Stomach smooth muscle (tissue), 2 donors: ENCODE results near the gene RAMP3.

ENCODE experiments used
- H3K27ac ChIP-seq: one replicate; pipeline ENCODE4 v1.7.0; 2013; ENCODE audit warnings: mild to moderate bottlenecking, low read length, inconsistent platforms
- H3K27me3 ChIP-seq, 2 donors: one replicate each; pipeline ENCODE4 v1.7.0; 2013; ENCODE audit warnings: low read length in 2 of 2; ENCODE audit not compliant: insufficient read depth in 2 of 2, control insufficient read depth in 1 of 2
- H3K36me3 ChIP-seq, 2 donors: one replicate each; pipeline ENCODE4 v1.7.0; 2013; ENCODE audit warnings: low read length in 2 of 2; ENCODE audit not compliant: control insufficient read depth in 2 of 2, insufficient read depth in 2 of 2
- H3K4me1 ChIP-seq: one replicate; pipeline ENCODE4 v1.7.0; 2013; ENCODE audit warnings: low read length; ENCODE audit not compliant: control insufficient read depth, insufficient read depth
- H3K4me3 ChIP-seq, 2 donors: one replicate each; pipeline ENCODE4 v1.7.0; 2013; ENCODE audit warnings: low read length in 2 of 2
- H3K9ac ChIP-seq, 2 donors: one replicate each; pipeline ENCODE4 v1.7.0; 2013; ENCODE audit warnings: low read length in 2 of 2, mild to moderate bottlenecking in 1 of 2
- H3K9me3 ChIP-seq, 2 donors: one replicate each; pipeline ENCODE4 v1.7.0; 2013; ENCODE audit warnings: low read length in 2 of 2; ENCODE audit not compliant: control insufficient read depth in 2 of 2
- donor health status: healthy.
- donor health status: Pancreatic carcinoma.

The RAMP3 gene

GRCh38 chr7:45212606-45213005 lies 55.0 kb downstream of the RAMP3 start:
- Histone ChIP-seq H3K27me3 (peaks cover 6 to 11% of the 10 kb centered on the region in 2 donors), H3K36me3 (no peaks in the 10 kb centered on the region), H3K9ac (no peak overlapping the region), H3K9me3 (no peaks in the 10 kb centered on the region), H3K27ac (no peak overlapping the region), H3K4me1 (no peaks in the 10 kb centered on the region), H3K4me3 (no peak overlapping the region)

GRCh38 chr7:45215601-45216062 lies 58.0 kb downstream of the RAMP3 start:
- no peak overlapping the region for H3K4me3 ChIP-seq
- H3K4me1 ChIP-seq, result no peaks in the 10 kb centered on the region
- H3K9ac ChIP-seq, result no peak overlapping the region
- no peaks in the 10 kb centered on the region for H3K36me3 ChIP-seq
- H3K9me3 ChIP-seq, result no peaks in the 10 kb centered on the region
- H3K27me3 ChIP-seq, result peaks cover 6 to 14% of the 10 kb centered on the region in 2 donors
- H3K27ac ChIP-seq, result no peak overlapping the region

DNA sequence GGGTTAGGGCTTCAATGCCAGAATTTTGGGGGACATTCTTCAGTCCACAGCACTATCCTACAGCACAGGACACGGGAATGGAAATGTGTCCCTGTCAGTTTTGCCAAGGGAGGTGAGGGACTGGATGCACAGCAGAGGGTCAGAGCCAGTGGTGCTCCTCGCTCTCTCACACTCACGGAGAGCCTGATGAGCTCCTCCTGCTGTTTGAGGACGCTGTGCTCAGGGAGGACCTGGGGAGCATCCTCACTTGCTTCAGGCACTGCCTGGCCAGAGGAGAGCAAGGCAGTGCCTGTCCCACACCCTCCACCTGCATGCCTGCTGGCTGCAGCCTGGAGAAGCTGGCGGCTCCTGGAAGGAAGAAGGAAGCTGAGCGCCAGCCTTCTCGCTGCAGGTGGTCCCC lies 58.6 kb downstream of the RAMP3 start:
- Histone ChIP-seq H3K27ac (no peak overlapping the region), H3K36me3 (no peaks in the 10 kb centered on the region), H3K27me3 (peaks cover 6 to 14% of the 10 kb centered on the region in 2 donors), H3K9me3 (no peaks in the 10 kb centered on the region), H3K4me3 (no peak overlapping the region), H3K4me1 (no peaks in the 10 kb centered on the region), H3K9ac (no peak overlapping the region)

GRCh38 chr7:45216622-45217165 lies 59.1 kb downstream of the RAMP3 start:
- Histone ChIP-seq H3K4me1 (no peaks in the 10 kb centered on the region), H3K9me3 (no peaks in the 10 kb centered on the region), H3K27me3 (peaks cover 6 to 14% of the 10 kb centered on the region in 2 donors), H3K36me3 (no peaks in the 10 kb centered on the region), H3K9ac (no peak overlapping the region), H3K4me3 (no peak overlapping the region), H3K27ac (no peak overlapping the region)

DNA sequence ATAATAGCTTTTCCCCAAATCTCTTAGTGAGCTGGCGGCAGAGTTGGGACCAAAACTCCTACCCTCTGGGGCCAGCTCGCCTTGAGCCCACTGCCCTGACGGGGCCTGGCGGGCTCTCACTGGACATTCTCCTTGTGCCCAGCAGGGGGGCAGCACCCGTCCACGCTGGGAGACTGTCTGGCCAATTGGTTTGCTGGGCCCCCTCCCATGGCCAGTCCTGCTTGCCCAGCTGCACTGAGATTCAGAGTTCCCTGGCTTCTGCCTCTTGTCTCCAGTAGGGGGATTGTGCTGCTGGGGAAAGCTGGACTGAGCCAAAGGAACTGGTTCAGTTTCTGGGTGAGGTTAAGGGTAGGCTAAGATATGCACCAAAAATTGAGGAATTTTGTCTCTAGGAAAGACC lies 59.8 kb downstream of the RAMP3 start:
- H3K27me3 ChIP-seq, result peaks cover 6 to 14% of the 10 kb centered on the region in 2 donors

DNA sequence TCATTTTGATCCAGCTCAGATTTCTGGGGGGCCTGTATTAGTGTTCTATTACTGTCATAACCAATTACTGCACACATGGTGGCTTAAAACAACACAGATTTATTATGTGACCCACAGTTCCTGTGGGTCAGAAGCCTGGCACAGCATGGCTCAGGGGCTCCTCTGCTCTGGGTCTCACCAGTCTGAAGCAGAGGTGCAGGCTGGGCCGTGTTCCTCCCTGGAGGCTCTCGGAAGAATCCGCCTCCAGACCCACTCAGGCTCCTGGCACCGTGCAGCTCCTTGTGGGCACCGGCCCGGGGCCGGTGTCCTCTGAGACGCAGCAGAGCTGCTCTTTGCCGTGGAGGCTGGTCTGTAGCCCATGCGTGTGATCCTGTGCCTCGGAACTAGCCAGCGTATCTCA lies 61.5 kb downstream of the RAMP3 start:
- Histone ChIP-seq H3K36me3 (no peaks in the 10 kb centered on the region), H3K9me3 (no peaks in the 10 kb centered on the region), H3K27ac (no peak overlapping the region), H3K4me1 (peaks cover 2% of the 10 kb centered on the region), H3K9ac (no peak overlapping the region), H3K4me3 (no peak overlapping the region), H3K27me3 (peaks cover 6 to 14% of the 10 kb centered on the region in 2 donors)

More for the DNA sequence above, 59.8 kb downstream of the RAMP3 start:
- Histone ChIP-seq H3K27ac (no peak overlapping the region), H3K9me3 (no peaks in the 10 kb centered on the region), H3K36me3 (no peaks in the 10 kb centered on the region), H3K9ac (no peak overlapping the region), H3K4me3 (no peak overlapping the region), H3K4me1 (no peaks in the 10 kb centered on the region)

DNA sequence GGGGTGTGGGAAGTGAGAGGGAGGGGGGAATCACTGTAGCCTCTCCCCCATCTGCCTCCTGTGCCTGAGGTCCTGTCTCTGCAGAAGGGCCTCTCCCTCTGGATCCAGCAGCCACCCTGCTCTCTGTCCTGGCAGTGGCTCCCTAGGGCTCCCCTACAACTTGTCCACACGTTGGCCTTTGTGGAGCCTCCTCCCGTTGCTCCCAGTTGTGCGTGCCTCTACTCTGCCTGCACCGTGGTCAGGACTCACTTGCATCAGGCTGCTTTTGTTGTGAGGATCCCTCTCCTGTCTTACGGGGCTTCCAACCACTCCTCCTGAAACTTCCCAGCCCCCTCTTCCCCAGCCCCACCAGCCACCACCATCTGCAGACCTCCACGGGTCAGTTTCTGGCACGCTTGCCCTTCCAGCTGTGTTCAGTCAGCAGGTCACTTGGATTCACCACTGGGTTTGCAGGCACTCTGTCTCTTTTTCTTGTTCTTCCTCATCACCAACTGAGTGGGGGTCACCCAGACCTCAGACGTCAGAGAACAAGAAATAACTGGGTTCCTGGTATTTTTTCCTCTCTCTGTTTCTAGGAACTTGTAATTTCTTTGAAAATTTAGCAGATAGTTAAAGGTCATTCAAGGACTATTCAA lies 62.3 kb downstream of the RAMP3 start:
- Histone ChIP-seq H3K9ac (no peak overlapping the region), H3K36me3 (no peaks in the 10 kb centered on the region), H3K4me3 (no peak overlapping the region), H3K4me1 (peaks cover 2% of the 10 kb centered on the region), H3K9me3 (no peaks in the 10 kb centered on the region), H3K27ac (no peak overlapping the region), H3K27me3 (peaks cover 6 to 13% of the 10 kb centered on the region in 2 donors)

GRCh38 chr7:45220846-45221618 lies 63.4 kb downstream of the RAMP3 start:
- Histone ChIP-seq H3K27ac (no peak overlapping the region), H3K4me1 (peaks cover 2% of the 10 kb centered on the region), H3K4me3 (no peak overlapping the region), H3K27me3 (peaks cover 6 to 14% of the 10 kb centered on the region in 2 donors), H3K9me3 (no peaks in the 10 kb centered on the region), H3K9ac (no peak overlapping the region), H3K36me3 (no peaks in the 10 kb centered on the region)

DNA sequence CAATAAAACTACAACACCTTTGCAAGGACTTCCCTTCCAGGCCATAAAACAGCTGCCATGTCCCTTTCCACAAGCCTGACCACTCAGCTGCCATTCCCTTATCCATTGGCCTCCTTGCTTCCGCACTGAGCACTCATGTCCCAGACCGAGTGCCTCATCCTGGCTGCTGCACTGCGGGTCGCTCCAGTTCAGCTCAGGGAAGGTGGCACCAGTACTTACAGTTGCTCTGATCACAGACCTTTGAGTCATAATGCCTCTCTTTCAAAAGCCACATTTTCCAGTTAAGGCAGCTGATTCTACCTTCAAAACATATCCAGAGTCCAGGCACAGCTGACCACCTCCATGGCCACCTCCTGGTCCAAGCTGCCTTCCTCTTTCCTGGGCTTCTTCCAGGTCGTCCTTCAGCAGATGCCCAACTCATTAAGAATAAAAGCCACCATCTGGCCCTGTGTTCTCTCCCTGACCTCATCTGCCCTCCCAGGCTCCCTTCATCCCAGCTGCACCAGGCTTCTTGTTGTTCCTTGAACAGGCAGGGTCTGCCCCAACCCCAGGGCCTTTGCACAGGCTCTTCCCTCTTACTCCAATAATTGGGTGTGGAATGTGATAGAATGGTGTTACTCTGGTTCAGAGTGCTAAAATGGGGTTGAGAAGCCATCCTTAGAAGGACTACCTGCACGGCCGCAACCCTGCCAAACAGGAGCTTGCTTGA lies 64.5 kb downstream of the RAMP3 start:
- Histone ChIP-seq H3K27me3 (peaks cover 4 to 12% of the 10 kb centered on the region in 2 donors), H3K36me3 (no peaks in the 10 kb centered on the region), H3K4me3 (no peak overlapping the region), H3K9ac (no peak overlapping the region), H3K27ac (no peak overlapping the region), H3K4me1 (peaks cover 2% of the 10 kb centered on the region), H3K9me3 (no peaks in the 10 kb centered on the region)

GRCh38 chr7:45223078-45223477 lies 65.5 kb downstream of the RAMP3 start:
- Histone ChIP-seq H3K4me3 (no peak overlapping the region), H3K9me3 (no peaks in the 10 kb centered on the region), H3K9ac (no peak overlapping the region), H3K27ac (no peak overlapping the region), H3K27me3 (peaks cover 0 to 8% of the 10 kb centered on the region in 2 donors), H3K36me3 (no peaks in the 10 kb centered on the region), H3K4me1 (peaks cover 2% of the 10 kb centered on the region)
